GM23248 (cell line): ENCODE data around the gene OR5AC2. TPM values are rescaled to one million over a fixed set of nuclear protein-coding genes. Genes with fewer than 3 reads are reported as not detected.

Experiments used
- DNase-seq: peaks from one replicate; pipeline ENCODE4 v3.0.0-alpha.2; 2015
- H2AFZ ChIP-seq: fragments of 200-600 bp; sonication (generic); 2 replicates; pipeline ENCODE4 v1.6.1; 2016; ENCODE audit warnings: antibody characterized with exemption
- H3F3A ChIP-seq: fragments of 200-600 bp; sonication (generic); 2 replicates; pipeline ENCODE4 v1.6.1; 2016; ENCODE audit warnings: mild to moderate bottlenecking, antibody characterized with exemption, mixed run types; ENCODE audit not compliant: insufficient read depth
- H3K27ac ChIP-seq: fragments of 200-600 bp; sonication (generic); 2 replicates; pipeline ENCODE4 v1.5.1; 2016; ENCODE audit warnings: mild to moderate bottlenecking
- H3K27me3 ChIP-seq: fragments of 200-600 bp; sonication (generic); replicated peaks from 2 replicates; pipeline ENCODE4 v1.6.1; 2016; ENCODE audit warnings: mild to moderate bottlenecking; ENCODE audit not compliant: insufficient read depth
- H3K36me3 ChIP-seq: fragments of 200-600 bp; sonication (generic); 2 replicates; pipeline ENCODE4 v1.6.1; 2016; ENCODE audit warnings: low read depth, mild to moderate bottlenecking
- H3K4me1 ChIP-seq: fragments of 200-600 bp; sonication (generic); 2 replicates; pipeline ENCODE4 v1.6.1; 2016; ENCODE audit warnings: mild to moderate bottlenecking; ENCODE audit not compliant: insufficient read depth
- H3K4me2 ChIP-seq: fragments of 200-600 bp; sonication (generic); one replicate; pipeline ENCODE4 v1.6.1; 2016; ENCODE audit warnings: mild to moderate bottlenecking; ENCODE audit not compliant: unreplicated experiment
- H3K4me3 ChIP-seq: fragments of 200-600 bp; sonication (generic); 2 replicates; pipeline ENCODE4 v1.5.1; 2016; ENCODE audit warnings: mild to moderate bottlenecking
- H3K79me2 ChIP-seq: fragments of 200-600 bp; sonication (generic); 2 replicates; pipeline ENCODE4 v1.6.1; 2016; ENCODE audit warnings: mild to moderate bottlenecking; ENCODE audit not compliant: insufficient read depth
- H3K9ac ChIP-seq: fragments of 200-600 bp; sonication (generic); 2 replicates; pipeline ENCODE4 v1.6.1; 2016; ENCODE audit warnings: mild to moderate bottlenecking
- H3K9me2 ChIP-seq: fragments of 200-600 bp; sonication (generic); 2 replicates; pipeline ENCODE4 v1.6.1; 2016; ENCODE audit warnings: mixed run types, mild to moderate bottlenecking, moderate library complexity; ENCODE audit not compliant: insufficient read depth
- H3K9me3 ChIP-seq: fragments of 200-600 bp; sonication (generic); one replicate; pipeline ENCODE4 v1.6.1; 2017; ENCODE audit warnings: low read depth
- H4K20me1 ChIP-seq: fragments of 200-600 bp; sonication (generic); 2 replicates; pipeline ENCODE4 v1.6.0; 2016; ENCODE audit not compliant: insufficient read depth
- EZH2 ChIP-seq: fragments of 200-600 bp; sonication (generic); IDR thresholded peaks from 2 replicates; pipeline ENCODE4 v1.6.1; 2018; ENCODE audit warnings: antibody characterized with exemption, mild to moderate bottlenecking; ENCODE audit not compliant: insufficient read depth, poor library complexity, severe bottlenecking
- EZH2phosphoT487 ChIP-seq: fragments of 200-600 bp; sonication (generic); IDR thresholded peaks from 2 replicates; pipeline ENCODE4 v1.6.1; 2018; ENCODE audit warnings: antibody characterized with exemption, moderate library complexity, mild to moderate bottlenecking, low read depth; ENCODE audit not compliant: insufficient read depth
- WGBS, 2 experiments: methylation state at CpG; one replicate each; pipeline ENCODE4 v1.1.6; 2015 to 2017; ENCODE audit warnings: low lambda C conversion rate in 2 of 2, low coverage in 1 of 2; ENCODE audit errors: missing lambda C conversion rate in 2 of 2; 5-methylcytosine and 5-hydroxymethylcytosine counted together
- in situ Hi-C: fragments of 300-500 bp; cut with MboI; formaldehyde crosslinking; loops from 2 replicates; pipeline ENCODE4 v1.15.0; 2020
- polyA plus RNA-seq: library from polyadenylated mRNA; unstranded; fragments of >200 nt; fragmentation: Nextera tagmentation; extraction: Ambion mirVana; gene quantifications from 2 replicates; pipeline ENCODE4 v1.2.1, GENCODE V29; 2016
- total RNA-seq: library from RNA; depleted of rRNA; stranded (reverse); fragments of >200 nt; shearing (Covaris generic); gene quantifications from 2 replicates; pipeline ENCODE4 v1.2.3, GENCODE V29; 2014

OR5AC2 gene
- total and polyA plus RNA-seq, 2 experiments from 2014 or later = not detected

DNA sequence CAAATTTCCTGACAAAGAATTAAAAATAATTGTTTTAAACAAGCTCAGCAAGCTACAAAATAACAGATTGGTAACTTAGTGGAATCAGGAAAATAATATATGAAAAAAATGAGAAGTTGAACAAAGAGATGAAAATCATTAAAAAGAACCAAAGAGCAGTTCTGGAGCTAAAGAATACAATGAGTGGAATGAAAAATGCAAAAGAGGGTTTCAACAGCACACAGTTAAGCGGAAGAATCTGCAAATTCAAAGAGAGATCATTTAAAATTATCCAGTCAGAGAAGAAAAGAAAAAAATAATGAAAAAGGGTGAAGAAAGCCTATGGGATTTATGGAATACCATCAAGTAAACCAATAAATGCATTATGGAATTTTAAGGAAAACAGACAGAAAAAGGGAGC lies 45.6 kb upstream of the OR5AC2 start:
- H3K4me2 ChIP-seq = no peak overlapping the region
- H3K4me3 ChIP-seq = no peak overlapping the region
- no peak overlapping the region for H2AFZ ChIP-seq
- no peaks in the 10 kb centered on the region for H3F3A ChIP-seq
- 0 out of 2 replicates have a peak, but pooled peaks cover 3% of the 10 kb centered on the region for H3K27me3 ChIP-seq
- 18 to 27% methylated on average over 1 of the region's 1 CpG for WGBS, 2 experiments
- no peaks in the 10 kb centered on the region for H3K9me3 ChIP-seq
- in situ Hi-C loops = loop anchor here (10.0 kb wide), 1 partner anchor 293 kb away; no protein-coding TSS in a partner anchor
- no peaks in the 10 kb centered on the region for H3K36me3 ChIP-seq
- no peak overlapping the region for H3K9ac ChIP-seq
- H3K27ac ChIP-seq = no peak overlapping the region
- H3K79me2 ChIP-seq = no peaks in the 10 kb centered on the region
- TF ChIP-seq EZH2phosphoT487 (no peak), EZH2 (no peak)
- H3K9me2 ChIP-seq = no peaks in the 10 kb centered on the region
- no peak for DNase-seq
- no peaks in the 10 kb centered on the region for H4K20me1 ChIP-seq
- no peaks in the 10 kb centered on the region for H3K4me1 ChIP-seq

GRCh38 chr3:98048586-98048985 lies 38.4 kb upstream of the OR5AC2 start:
- in situ Hi-C loops = loop anchor here (10.0 kb wide), 1 partner anchor 286 kb away; no protein-coding TSS in a partner anchor
- TF ChIP-seq EZH2phosphoT487 (no peak), EZH2 (no peak)

GRCh38 chr3:98049271-98049670 lies 37.7 kb upstream of the OR5AC2 start:
- Histone ChIP-seq H2AFZ (no peak overlapping the region), H3K9me3 (no peaks in the 10 kb centered on the region), H3K27me3 (peaks cover 3% of the 10 kb centered on the region; the same call in 1 of the 2 replicates), H3K79me2 (no peaks in the 10 kb centered on the region), H3F3A (no peaks in the 10 kb centered on the region), H3K4me1 (no peaks in the 10 kb centered on the region), H4K20me1 (no peaks in the 10 kb centered on the region), H3K4me2 (no peak overlapping the region), H3K9ac (no peak overlapping the region), H3K27ac (no peak overlapping the region), H3K9me2 (no peaks in the 10 kb centered on the region), H3K36me3 (no peaks in the 10 kb centered on the region), H3K4me3 (no peak overlapping the region)
- 12 to 25% methylated on average over 1 of the region's 1 CpG for WGBS, 2 experiments
- DNase-seq = no peak
- TF ChIP-seq EZH2phosphoT487 = no peak
- no peak for TF ChIP-seq EZH2
- in situ Hi-C loops = loop anchor here (10.0 kb wide), 1 partner anchor 286 kb away; no protein-coding TSS in a partner anchor

More at GRCh38 chr3:98048586-98048985, 38.4 kb upstream of the OR5AC2 start:
- H3K9me2 ChIP-seq = no peaks in the 10 kb centered on the region
- peaks cover 2% of the 10 kb centered on the region; the same call in 1 of the 2 replicates for H3K27me3 ChIP-seq
- no peak overlapping the region for H3K9ac ChIP-seq
- H3K4me2 ChIP-seq = no peak overlapping the region
- H3F3A ChIP-seq = no peaks in the 10 kb centered on the region
- 0 to 4% methylated on average over 1 of the region's 1 CpG for WGBS, 2 experiments
- no peak overlapping the region for H2AFZ ChIP-seq
- no peak overlapping the region for H3K27ac ChIP-seq
- H3K9me3 ChIP-seq = no peaks in the 10 kb centered on the region
- no peaks in the 10 kb centered on the region for H4K20me1 ChIP-seq
- DNase-seq = no peak
- H3K36me3 ChIP-seq = no peaks in the 10 kb centered on the region
- H3K4me3 ChIP-seq = no peak overlapping the region
- H3K4me1 ChIP-seq = no peaks in the 10 kb centered on the region
- no peaks in the 10 kb centered on the region for H3K79me2 ChIP-seq

DNA sequence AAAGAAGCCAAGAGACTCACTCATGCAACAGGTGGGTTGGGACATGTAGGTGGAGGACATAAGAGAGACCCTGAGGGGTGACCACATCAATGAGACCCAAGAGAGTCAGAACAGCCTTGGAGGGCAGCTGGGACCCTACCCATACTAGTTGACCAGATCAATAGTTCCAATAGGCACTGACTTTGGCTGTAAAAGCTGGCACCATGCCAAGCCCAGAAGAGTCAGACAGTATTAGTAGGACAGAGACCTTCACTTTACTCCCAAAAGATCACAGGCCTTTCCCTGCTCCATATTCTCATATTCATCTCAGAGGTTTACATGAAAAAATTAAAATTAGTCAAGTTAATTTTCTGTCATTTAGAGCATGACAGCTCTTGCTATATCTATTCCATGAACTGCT lies 30.9 kb upstream of the OR5AC2 start:
- Histone ChIP-seq H3K4me1 (no peaks in the 10 kb centered on the region), H3K9me3 (no peaks in the 10 kb centered on the region), H3K4me2 (no peak overlapping the region), H3K9ac (no peak overlapping the region), H4K20me1 (no peaks in the 10 kb centered on the region), H3K27ac (no peak overlapping the region), H3K9me2 (no peaks in the 10 kb centered on the region), H3K27me3 (peaks cover 3% of the 10 kb centered on the region; the same call in 1 of the 2 replicates), H3K79me2 (no peaks in the 10 kb centered on the region), H3F3A (no peaks in the 10 kb centered on the region), H3K4me3 (no peak overlapping the region), H3K36me3 (no peaks in the 10 kb centered on the region), H2AFZ (no peak overlapping the region)
- in situ Hi-C loops = no loop called here
- no peak for DNase-seq
- no peak for TF ChIP-seq EZH2phosphoT487
- no peak for TF ChIP-seq EZH2

- H3K9ac ChIP-seq = no peak overlapping the region
- WGBS, 2 experiments = 41 to 50% methylated on average over 1 of the region's 1 CpG
- peaks cover 3% of the 10 kb centered on the region; the same call in 1 of the 2 replicates for H3K27me3 ChIP-seq
- no peaks in the 10 kb centered on the region for H3K4me1 ChIP-seq
- no peak overlapping the region for H2AFZ ChIP-seq
- no peak for TF ChIP-seq EZH2phosphoT487
- TF ChIP-seq EZH2 = no peak
- no peaks in the 10 kb centered on the region for H3K9me2 ChIP-seq
- H3K4me2 ChIP-seq = no peak overlapping the region
- H3F3A ChIP-seq = no peaks in the 10 kb centered on the region
- H3K79me2 ChIP-seq = no peaks in the 10 kb centered on the region
- no peak for DNase-seq
- in situ Hi-C loops = no loop called here
- H4K20me1 ChIP-seq = no peaks in the 10 kb centered on the region
- no peak overlapping the region for H3K27ac ChIP-seq
- H3K36me3 ChIP-seq = no peaks in the 10 kb centered on the region
- H3K4me3 ChIP-seq = no peak overlapping the region
- no peaks in the 10 kb centered on the region for H3K9me3 ChIP-seq
Observed at GRCh38 chr3:98057631-98058030, 29.3 kb upstream of the OR5AC2 start.
